ENCODE measurements around the gene C17orf67.
A peak's percentile ranks its signal among the peaks of the same experiment; 100 is the strongest.

C17orf67 gene

DNA sequence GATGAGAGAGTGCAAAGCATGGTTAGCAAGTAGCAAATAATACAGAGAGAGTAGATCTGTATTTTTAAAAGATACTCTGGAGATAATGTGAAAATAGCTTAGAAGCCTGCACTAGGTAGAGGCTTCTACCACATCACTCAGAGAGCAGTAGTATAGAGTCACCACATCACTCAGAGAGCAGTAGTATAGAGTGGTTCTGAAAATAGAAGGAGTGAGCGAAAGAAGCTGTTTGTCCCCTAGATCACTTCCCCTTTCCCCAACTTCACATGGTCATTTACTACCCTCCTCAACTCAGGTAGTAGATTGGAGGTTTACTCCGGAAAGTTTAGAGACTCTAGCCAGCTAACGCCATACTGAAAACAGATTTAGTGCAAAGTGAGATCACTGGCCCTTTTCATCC is 17.3 kb upstream of the C17orf67 start:
- no peaks in the 10 kb centered on the region for H3K27me3 ChIP-seq (ENCODE audit: insufficient read depth, low read length, poor library complexity)
- H3K4me2 ChIP-seq (ENCODE audit: insufficient read depth, low read length), result no peak overlapping the region
- H3K36me3 ChIP-seq (ENCODE audit: insufficient read depth, low read length), result peaks cover 42% of the 10 kb centered on the region; the same call in 1 of the 2 replicates
- ATAC-seq (ENCODE audit: insufficient read depth, low read depth) (0 out of 3 replicates have a peak, but pooled peaks have one; percentile 33), DNase-seq (no peak)
- no peaks in the 10 kb centered on the region for H4K20me1 ChIP-seq (ENCODE audit: insufficient read depth, low read length)
- no peak overlapping the region for H2AFZ ChIP-seq (ENCODE audit: low read depth, low read length)
- no peaks in the 10 kb centered on the region for H3K4me1 ChIP-seq (ENCODE audit: insufficient read depth, low read length)
- no peaks in the 10 kb centered on the region for H3K79me2 ChIP-seq (ENCODE audit: insufficient read depth, low read length)
- H3K27ac ChIP-seq (ENCODE audit: low read length), result no peak overlapping the region
- no peak overlapping the region for H3K9ac ChIP-seq (ENCODE audit: low read depth, low read length)
- TF ChIP-seq, protein P1, sequence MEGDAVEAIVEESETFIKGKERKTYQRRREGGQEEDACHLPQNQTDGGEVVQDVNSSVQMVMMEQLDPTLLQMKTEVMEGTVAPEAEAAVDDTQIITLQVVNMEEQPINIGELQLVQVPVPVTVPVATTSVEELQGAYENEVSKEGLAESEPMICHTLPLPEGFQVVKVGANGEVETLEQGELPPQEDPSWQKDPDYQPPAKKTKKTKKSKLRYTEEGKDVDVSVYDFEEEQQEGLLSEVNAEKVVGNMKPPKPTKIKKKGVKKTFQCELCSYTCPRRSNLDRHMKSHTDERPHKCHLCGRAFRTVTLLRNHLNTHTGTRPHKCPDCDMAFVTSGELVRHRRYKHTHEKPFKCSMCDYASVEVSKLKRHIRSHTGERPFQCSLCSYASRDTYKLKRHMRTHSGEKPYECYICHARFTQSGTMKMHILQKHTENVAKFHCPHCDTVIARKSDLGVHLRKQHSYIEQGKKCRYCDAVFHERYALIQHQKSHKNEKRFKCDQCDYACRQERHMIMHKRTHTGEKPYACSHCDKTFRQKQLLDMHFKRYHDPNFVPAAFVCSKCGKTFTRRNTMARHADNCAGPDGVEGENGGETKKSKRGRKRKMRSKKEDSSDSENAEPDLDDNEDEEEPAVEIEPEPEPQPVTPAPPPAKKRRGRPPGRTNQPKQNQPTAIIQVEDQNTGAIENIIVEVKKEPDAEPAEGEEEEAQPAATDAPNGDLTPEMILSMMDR (IDR thresholded peaks at IDR 0.05; ENCODE audit: borderline replicate concordance, extremely low read depth, low read length, poor library complexity, severe bottlenecking), result no peak
- no peak for TF ChIP-seq EZH2 (IDR thresholded peaks at IDR 0.05; ENCODE audit: borderline replicate concordance, low read depth, low read length, severe bottlenecking)
- no peak overlapping the region for H3K4me3 ChIP-seq (ENCODE audit: low read depth in 1 of 2, low read length in 2 of 2)
- no peaks in the 10 kb centered on the region for H3K9me3 ChIP-seq (ENCODE audit: insufficient read depth, low read length, severe bottlenecking)

DNA sequence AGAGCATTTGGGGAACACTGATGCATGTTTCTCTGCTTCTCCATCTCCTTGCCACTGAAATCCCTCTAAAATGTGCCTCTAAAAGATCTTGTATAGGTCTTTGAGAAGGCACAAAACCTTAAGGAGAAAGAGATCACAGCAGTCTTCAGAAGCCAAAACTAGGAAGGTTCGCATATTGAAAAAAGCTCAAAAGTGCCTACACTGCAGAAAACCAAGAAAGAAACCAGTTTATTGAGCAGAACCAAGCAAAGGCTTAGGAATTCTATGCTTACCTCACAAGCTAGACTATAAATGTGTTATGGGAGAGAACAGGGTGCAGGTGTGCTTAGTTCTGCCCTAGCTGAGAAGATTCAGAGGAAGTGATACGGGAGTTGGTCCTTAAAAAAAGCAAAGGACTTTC is 16.9 kb upstream of the C17orf67 start:
- no peak overlapping the region for H3K9ac ChIP-seq (ENCODE audit: low read depth, low read length)
- no peaks in the 10 kb centered on the region for H3K9me3 ChIP-seq (ENCODE audit: insufficient read depth, low read length, severe bottlenecking)
- TF ChIP-seq, protein P1 (IDR thresholded peaks at IDR 0.05; ENCODE audit: borderline replicate concordance, extremely low read depth, low read length, poor library complexity, severe bottlenecking), result no peak
- no peak for TF ChIP-seq EZH2 (IDR thresholded peaks at IDR 0.05; ENCODE audit: borderline replicate concordance, low read depth, low read length, severe bottlenecking)
- ATAC-seq (ENCODE audit: insufficient read depth, low read depth) (no peak), DNase-seq (no peak)
- no peak overlapping the region for H3K4me3 ChIP-seq (ENCODE audit: low read depth in 1 of 2, low read length in 2 of 2)
- H3K27ac ChIP-seq (ENCODE audit: low read length), result no peak overlapping the region
- peaks cover 42% of the 10 kb centered on the region; the same call in 1 of the 2 replicates for H3K36me3 ChIP-seq (ENCODE audit: insufficient read depth, low read length)
- no peaks in the 10 kb centered on the region for H3K79me2 ChIP-seq (ENCODE audit: insufficient read depth, low read length)
- no peaks in the 10 kb centered on the region for H3K4me1 ChIP-seq (ENCODE audit: insufficient read depth, low read length)
- H3K27me3 ChIP-seq (ENCODE audit: insufficient read depth, low read length, poor library complexity), result no peaks in the 10 kb centered on the region
- no peak overlapping the region for H3K4me2 ChIP-seq (ENCODE audit: insufficient read depth, low read length)
- H4K20me1 ChIP-seq (ENCODE audit: insufficient read depth, low read length), result no peaks in the 10 kb centered on the region
- no peak overlapping the region for H2AFZ ChIP-seq (ENCODE audit: low read depth, low read length)

DNA sequence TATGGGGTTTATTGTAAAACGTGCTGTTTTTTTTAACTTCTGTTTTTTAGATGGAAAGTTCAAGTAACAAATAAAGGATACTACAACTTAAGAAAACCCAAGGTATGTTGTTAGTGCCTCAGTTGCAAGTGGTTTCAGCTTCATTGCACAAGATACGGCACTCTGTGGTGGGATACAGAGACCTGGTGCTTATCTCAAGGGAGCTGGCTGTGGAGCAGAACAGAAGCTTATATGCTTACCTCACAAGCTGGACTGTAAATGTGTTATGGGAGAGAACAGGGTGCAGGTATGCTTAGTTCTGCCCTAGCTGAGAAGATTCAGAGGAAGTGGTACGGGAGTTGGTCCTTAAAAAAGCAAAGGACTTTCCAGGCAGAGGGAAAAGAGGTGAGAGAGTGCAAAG is 15.4 kb upstream of the C17orf67 start:
- peaks cover 46% of the 10 kb centered on the region; the same call in 1 of the 2 replicates for H3K36me3 ChIP-seq (ENCODE audit: insufficient read depth, low read length)
- no peaks in the 10 kb centered on the region for H4K20me1 ChIP-seq (ENCODE audit: insufficient read depth, low read length)
- H3K4me3 ChIP-seq (ENCODE audit: low read depth in 1 of 2, low read length in 2 of 2), result no peak overlapping the region
- no peak for DNase-seq
- no peak overlapping the region for H3K9ac ChIP-seq (ENCODE audit: low read depth, low read length)
- H3K4me1 ChIP-seq (ENCODE audit: insufficient read depth, low read length), result no peaks in the 10 kb centered on the region
- H2AFZ ChIP-seq (ENCODE audit: low read depth, low read length), result no peak overlapping the region
- no peaks in the 10 kb centered on the region for H3K27me3 ChIP-seq (ENCODE audit: insufficient read depth, low read length, poor library complexity)
- no peak overlapping the region for H3K4me2 ChIP-seq (ENCODE audit: insufficient read depth, low read length)
- ATAC-seq (ENCODE audit: insufficient read depth, low read depth), result no peak
- no peak overlapping the region for H3K27ac ChIP-seq (ENCODE audit: low read length)
- TF ChIP-seq EZH2 (IDR thresholded peaks at IDR 0.05; ENCODE audit: borderline replicate concordance, low read depth, low read length, severe bottlenecking), result no peak
- TF ChIP-seq, protein P1 (IDR thresholded peaks at IDR 0.05; ENCODE audit: borderline replicate concordance, extremely low read depth, low read length, poor library complexity, severe bottlenecking), result no peak
- H3K9me3 ChIP-seq (ENCODE audit: insufficient read depth, low read length, severe bottlenecking), result no peaks in the 10 kb centered on the region
- H3K79me2 ChIP-seq (ENCODE audit: insufficient read depth, low read length), result no peaks in the 10 kb centered on the region

DNA sequence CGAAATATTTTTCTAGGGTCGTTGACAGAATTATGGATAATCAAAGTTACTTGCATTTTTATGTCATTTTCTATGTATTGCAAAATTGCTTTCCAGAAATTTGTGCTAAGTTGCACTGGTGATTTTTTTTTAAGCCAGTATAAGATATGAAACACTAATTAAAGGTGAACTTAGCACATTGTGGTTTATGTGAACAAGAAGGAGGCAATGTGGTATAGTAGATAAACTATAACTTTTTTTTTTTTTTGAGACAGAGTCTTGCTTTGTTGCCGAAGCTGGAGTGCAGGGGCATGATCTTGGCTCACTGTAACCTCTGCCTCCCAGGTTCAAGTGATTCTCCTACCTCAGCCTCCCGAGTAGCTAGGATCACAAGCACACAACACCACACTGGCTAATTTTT is 13.4 kb upstream of the C17orf67 start:
- H3K36me3 ChIP-seq (ENCODE audit: insufficient read depth, low read length), result peaks cover 46% of the 10 kb centered on the region; the same call in 1 of the 2 replicates
- no peak for DNase-seq

More for the DNA sequence above, 13.4 kb upstream of the C17orf67 start:
- no peaks in the 10 kb centered on the region for H4K20me1 ChIP-seq (ENCODE audit: insufficient read depth, low read length)
- no peak overlapping the region for H3K4me2 ChIP-seq (ENCODE audit: insufficient read depth, low read length)
- no peaks in the 10 kb centered on the region for H3K79me2 ChIP-seq (ENCODE audit: insufficient read depth, low read length)
- H2AFZ ChIP-seq (ENCODE audit: low read depth, low read length), result no peak overlapping the region
- no peaks in the 10 kb centered on the region for H3K9me3 ChIP-seq (ENCODE audit: insufficient read depth, low read length, severe bottlenecking)
- no peaks in the 10 kb centered on the region for H3K27me3 ChIP-seq (ENCODE audit: insufficient read depth, low read length, poor library complexity)
- ATAC-seq (ENCODE audit: insufficient read depth, low read depth), result no peak
- H3K27ac ChIP-seq (ENCODE audit: low read length), result no peak overlapping the region
- H3K9ac ChIP-seq (ENCODE audit: low read depth, low read length), result no peak overlapping the region
- no peak for TF ChIP-seq EZH2 (IDR thresholded peaks at IDR 0.05; ENCODE audit: borderline replicate concordance, low read depth, low read length, severe bottlenecking)
- TF ChIP-seq, protein P1 (IDR thresholded peaks at IDR 0.05; ENCODE audit: borderline replicate concordance, extremely low read depth, low read length, poor library complexity, severe bottlenecking), result no peak
- no peaks in the 10 kb centered on the region for H3K4me1 ChIP-seq (ENCODE audit: insufficient read depth, low read length)
- no peak overlapping the region for H3K4me3 ChIP-seq (ENCODE audit: low read depth in 1 of 2, low read length in 2 of 2)
